NCI-H510A (cell line): ENCODE measurements around the gene HIRA.

Source experiments
- DNase-seq: peaks from one replicate; lab custom pipeline; 2025; lab: John Stamatoyannopoulos, UW

HIRA gene, protein sequence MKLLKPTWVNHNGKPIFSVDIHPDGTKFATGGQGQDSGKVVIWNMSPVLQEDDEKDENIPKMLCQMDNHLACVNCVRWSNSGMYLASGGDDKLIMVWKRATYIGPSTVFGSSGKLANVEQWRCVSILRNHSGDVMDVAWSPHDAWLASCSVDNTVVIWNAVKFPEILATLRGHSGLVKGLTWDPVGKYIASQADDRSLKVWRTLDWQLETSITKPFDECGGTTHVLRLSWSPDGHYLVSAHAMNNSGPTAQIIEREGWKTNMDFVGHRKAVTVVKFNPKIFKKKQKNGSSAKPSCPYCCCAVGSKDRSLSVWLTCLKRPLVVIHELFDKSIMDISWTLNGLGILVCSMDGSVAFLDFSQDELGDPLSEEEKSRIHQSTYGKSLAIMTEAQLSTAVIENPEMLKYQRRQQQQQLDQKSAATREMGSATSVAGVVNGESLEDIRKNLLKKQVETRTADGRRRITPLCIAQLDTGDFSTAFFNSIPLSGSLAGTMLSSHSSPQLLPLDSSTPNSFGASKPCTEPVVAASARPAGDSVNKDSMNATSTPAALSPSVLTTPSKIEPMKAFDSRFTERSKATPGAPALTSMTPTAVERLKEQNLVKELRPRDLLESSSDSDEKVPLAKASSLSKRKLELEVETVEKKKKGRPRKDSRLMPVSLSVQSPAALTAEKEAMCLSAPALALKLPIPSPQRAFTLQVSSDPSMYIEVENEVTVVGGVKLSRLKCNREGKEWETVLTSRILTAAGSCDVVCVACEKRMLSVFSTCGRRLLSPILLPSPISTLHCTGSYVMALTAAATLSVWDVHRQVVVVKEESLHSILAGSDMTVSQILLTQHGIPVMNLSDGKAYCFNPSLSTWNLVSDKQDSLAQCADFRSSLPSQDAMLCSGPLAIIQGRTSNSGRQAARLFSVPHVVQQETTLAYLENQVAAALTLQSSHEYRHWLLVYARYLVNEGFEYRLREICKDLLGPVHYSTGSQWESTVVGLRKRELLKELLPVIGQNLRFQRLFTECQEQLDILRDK

DNA sequence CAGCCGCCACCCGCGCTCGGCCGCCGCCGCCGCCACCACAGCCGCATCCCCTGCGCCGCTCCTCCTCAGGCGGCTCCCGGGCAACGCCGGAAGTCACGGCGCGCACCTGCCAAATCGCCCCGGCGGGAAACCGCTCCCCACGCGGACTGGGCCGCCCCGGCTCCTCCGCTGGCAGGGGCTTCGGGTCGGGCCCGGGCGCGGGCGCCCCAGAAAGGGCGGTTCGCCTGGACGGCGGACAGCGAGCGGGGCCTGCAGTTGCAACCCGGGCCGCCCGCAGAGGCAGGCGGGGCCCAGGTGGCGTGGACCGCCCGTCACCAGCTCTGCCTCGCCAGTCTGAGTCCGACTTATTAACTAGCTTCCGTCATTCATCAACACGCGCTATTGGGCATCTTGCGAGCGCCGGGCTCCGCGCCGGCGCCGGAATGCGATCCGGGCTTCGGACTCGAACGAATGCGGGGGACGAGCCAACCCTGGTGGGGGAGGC lies at the start of gene HIRA:
Gene HIRA, minus strand, starts transcription at position 85 of the 484 bp plus-strand sequence. CDS start 257 bp downstream, outside the sequence.
- no peak for DNase-seq

DNA sequence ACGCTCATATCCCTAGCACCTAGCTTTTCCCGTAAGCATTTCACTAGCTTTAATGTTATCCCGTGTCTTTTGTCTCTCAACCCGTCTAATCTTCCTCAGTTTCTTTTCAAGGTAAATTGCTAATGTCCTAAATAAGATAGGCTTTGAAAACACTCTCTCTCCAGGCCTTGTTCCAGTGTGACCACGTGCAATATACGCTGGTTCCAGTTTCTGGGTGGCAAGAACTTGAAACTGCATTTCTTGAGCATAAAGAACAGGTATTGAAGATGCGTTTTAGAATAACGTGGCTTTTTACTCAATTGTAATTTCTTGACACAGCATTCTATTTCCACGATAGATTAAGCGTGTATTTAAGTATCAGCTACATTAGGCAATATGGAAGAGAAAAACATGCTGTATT lies 49.3 kb upstream of the HIRA start:
- no peak for DNase-seq

DNA sequence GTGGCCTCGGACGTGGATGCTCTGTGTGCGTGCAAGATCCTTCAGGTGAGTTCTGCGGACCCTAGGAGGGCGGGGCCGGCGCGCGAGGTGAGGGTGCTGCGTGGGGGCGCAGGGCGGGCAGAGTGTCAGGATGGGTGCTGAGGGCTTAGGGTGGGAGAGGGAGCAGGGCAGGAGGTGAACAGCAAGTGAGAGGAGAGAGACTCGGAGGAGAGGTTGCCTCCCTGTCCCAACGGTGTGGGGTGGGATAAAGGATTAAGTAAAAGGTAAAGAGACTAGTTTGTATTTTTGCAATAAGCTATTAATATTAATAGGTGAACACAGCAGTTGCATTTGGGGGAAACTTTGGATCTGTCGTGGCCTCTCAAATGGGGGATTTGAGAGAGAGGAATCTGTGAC lies 48.6 kb upstream of the HIRA start:
- DNase-seq = no peak

DNA sequence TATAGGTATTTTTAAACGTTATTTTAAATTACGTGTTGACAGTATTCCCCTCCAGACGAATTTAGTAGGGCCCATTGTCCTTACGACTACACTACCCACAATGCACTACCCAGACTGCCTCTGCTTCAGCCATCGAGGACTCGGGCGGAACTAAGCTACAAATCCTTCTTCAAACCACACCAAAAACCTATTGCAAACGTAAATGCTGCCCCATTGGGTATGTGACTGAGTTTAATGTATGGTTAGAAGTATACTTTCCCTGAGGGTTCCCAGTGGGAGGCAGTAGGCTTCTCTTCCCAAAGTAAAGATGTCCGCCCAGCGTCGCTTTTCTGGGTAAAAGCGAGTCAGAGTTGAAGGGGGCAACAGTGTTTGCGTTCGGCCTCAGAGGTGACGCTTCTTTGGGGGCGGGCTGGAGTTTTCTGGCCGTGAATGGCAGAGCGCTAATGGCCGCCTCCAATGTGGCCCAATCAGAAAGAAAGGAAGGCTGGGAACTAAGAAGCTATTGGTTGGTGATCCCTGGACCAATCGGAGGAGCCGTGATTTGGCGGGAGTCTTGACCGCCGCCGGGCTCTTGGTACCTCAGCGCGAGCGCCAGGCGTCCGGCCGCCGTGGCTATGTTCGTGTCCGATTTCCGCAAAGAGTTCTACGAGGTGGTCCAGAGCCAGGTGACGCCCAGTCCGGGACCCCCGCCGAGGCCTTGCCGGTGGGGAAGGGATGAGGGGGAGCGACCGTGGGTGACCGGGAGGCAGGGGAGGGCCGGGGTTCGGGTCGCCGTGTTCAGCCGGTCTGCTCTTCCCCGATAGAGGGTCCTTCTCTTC lies 48.0 kb upstream of the HIRA start, which contains the start of gene CDC45:
Gene CDC45, plus strand, starts transcription at position 566 of the 818 bp plus-strand sequence. Its CDS starts 49 bp downstream, at position 615.
- peak; percentile 88 for DNase-seq

DNA sequence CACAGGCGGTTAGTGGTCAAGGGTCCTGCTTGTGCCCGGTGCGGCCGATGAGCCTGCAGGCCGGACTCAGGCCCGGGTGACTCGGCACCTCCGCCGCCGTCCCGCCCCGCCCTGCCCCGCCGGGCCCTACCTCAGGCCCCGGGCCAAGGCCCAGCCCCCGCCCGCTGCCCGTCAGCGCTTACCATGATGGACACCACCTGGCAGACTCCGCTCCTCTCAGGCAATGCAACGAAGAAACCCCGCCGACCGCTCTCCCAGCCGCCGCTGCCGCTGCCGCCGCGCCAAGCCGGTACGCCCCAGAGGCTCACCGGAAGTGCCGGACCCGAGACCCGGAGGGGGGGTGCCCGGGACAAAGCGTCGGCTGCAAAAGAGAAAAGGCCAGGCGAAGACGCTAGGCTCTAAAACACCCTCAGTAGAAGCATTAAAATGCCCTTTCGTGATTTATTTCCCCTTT lies 47.4 kb upstream of the HIRA start, which contains the start of gene UFD1:
Gene UFD1, minus strand, starts transcription at position 293 of the 454 bp plus-strand sequence. Its CDS starts 108 bp downstream, at position 185.
- DNase-seq = peak; percentile 47

DNA sequence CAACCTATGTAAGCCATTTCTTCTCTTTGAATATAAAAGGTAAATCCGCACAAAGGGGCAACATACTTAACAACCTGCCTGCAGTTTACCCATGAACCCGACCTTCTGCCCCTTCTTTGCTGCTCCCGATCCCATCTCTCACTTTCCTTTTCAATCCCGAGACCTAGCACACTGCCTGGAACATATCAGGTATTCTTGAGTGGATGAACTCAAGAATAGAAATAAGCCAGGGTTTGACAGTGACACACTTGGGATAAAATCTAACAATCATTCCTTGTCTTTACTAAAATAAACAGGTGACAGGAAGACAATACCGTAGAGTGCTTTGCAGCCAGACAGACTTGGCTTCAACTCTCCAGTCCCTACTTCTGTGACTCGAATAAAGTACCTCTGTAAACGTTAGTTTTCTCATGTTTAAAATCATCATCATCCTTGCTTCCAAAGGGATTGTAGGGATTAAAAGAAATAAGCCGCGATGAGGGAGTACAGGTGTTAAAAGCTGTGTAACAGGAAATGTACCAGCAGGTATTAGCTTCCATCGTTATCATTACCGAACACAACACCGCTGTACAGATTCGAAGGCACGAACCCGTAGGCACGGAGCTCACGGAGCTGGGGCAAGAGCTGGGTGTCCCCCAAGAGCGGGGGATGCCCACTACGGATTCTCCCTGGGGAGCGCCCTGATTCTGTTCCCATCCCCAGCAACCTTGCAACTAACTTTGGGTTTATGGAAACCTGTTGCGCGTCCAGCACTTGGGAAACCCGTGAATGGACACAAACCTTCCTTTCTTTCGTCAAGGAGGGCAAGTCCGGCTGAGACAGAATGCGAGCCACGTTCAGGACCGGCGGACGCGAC lies 46.7 kb upstream of the HIRA start:
- no peak for DNase-seq

DNA sequence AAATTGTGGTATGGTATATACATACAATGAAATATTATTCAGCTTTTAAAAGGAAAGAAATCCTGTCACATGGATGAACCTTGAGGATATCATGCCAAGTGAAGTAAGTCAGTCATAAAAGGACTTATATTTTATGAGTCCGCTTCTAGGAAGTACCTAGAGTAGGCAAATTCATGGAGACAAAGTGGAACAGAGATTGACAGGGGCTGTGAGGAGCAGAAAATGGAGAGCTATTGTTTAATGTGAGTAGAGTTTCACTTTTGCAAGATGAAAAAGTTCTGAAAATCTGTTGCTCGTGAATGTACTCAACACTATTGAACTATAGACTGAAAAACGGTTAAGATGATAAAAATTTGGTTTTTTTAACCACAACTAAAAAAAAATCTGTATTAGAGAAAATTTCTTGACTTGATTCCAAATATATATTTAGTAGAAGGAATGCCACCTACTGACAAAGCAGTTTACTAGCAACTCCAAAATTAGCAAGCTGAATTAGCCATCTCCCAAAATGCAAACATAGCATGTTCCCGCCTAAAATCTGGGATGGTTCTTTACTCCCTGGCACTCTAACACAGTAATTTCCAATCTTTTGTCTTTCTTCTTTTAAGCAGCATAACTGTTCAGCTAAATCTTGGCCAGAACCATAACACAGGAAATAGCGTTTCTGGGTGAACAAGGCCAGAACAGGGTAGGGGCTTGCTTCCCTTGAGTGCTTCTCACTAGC lies 46.0 kb upstream of the HIRA start:
- no peak for DNase-seq

DNA sequence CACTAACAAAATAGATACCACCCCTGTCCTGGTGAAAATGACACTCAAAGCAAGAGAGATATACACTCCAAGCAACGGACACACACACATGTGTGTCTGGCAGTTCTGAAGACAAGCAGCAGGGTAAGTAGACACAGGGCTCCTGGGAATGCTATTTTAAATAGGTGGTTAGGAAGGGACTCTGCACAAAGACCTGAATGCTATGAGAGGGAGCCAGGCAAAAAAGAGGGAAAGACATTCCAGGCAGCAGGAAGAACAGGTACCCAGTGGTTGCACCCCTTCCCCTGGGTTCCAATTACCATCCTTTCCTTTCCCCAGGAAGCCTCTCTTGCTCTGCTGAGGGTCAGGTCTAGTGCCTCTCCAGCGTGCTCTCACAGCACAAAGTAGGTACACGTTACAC lies 44.5 kb upstream of the HIRA start:
- no peak for DNase-seq

DNA sequence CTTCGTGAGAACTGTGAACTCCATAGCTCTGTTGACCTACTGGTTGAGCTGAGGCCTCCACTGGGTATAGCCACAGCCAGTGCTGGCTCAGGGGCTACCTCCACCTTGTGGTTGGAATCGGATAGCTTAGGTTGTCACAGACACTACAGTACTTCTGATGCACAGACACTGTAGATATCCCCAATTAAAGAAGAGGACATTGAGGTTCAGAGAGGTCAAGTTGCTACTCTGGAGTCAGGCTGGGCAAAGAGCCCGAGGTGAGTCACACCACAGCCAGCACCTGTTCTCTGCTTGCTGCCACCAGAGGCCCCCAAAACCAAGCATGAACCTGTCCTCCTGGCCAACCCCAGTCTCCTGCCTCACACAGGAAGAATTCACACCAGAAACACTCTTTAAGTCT lies 42.0 kb upstream of the HIRA start:
- no peak for DNase-seq

DNA sequence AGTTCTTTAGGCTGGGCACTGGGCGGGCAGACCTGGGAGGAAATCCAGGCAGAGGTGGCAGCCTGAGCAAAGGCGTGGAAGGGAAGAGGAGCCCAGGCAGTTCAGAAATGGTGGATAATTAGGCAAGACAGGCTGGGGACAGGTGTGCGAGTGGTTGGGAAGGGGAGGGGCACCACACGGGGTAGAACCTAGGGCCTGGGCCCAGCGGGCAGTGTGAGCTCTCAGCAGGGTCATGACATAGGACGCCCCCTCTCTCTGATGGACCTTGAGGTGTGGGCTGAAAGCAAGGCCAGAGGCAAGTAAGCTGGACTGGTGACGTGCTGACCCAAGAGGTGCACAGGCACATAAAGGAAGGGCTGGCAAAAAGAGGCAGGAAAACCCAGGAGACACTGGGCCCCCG lies 40.7 kb upstream of the HIRA start:
- no peak for DNase-seq

DNA sequence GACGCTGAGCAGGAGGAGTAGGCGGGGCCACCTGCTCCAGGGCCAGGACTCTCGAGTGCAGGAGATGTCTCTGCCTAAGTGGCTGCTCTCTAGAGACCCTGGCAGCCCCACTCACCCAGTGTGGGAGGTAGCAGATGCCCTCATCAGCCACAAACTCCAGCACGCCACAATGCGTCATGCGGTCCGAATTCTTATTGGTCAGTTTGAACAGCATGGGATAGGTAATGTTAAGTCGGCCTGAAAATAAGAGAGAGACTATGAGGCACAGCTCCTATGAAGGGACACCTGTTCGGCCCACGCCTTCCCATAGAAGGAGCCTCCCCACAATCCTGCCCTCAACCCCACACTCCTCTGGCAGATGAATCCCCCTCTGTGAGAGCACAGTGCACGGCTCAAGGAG lies 40.0 kb upstream of the HIRA start:
- no peak for DNase-seq

DNA sequence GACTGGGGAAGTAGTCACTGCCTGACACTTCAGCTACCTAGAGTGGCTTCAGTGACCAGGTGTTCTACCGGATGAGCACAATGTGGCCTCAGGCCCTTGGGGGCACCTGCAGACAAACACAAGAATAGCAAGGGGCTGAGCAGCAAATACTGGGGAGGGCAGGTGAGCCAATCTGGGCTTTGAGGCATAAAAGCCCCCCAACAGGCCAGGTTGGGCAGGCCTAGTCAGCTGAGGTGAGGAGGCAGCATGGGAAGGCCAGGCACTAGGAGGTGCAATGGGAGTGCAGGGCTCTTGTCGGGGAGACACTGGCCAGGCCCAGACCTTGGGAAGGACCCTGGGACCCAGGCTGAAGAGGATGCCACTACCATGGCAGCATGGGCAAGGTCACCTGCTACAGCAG lies 38.5 kb upstream of the HIRA start:
- DNase-seq = no peak

DNA sequence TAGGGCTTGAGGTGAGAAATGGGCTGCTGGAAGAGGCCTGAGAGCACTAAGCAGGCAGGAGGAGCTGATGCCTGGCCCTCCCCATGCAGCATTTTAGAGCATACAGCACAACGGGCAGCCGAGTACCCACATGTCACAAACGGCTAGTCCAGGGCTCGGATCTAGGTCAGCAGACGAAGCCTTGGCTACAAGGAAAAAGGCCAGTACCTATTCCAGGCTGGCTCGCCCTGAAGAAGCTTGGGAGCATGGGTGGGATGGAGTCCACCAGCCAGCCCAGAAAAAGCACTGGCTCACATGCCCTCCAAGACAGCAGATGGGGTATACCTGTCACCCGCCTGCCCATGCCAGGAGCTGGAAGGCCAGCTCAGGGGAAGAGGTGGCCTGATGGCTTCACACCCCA lies 37.9 kb upstream of the HIRA start:
- DNase-seq = no peak

DNA sequence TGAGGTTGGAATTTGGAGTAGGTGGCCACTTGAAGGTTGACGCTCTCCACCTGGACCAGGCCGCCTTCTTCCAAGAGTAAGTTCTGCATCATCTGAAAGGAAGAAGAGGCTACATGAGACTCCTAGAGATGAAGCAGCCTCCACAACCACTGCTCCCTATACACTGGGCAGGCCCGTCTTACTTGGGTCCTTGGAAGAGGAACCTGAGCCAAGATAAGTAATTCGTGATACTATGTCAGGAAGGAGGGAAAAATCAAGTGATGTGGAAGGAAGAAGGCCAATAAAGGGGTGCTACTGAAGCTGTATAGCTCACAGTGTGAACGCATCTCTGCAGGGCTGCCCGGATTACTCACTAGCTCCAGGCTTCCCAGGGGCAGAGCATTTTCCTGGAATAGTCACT lies 36.4 kb upstream of the HIRA start:
- DNase-seq = no peak

DNA sequence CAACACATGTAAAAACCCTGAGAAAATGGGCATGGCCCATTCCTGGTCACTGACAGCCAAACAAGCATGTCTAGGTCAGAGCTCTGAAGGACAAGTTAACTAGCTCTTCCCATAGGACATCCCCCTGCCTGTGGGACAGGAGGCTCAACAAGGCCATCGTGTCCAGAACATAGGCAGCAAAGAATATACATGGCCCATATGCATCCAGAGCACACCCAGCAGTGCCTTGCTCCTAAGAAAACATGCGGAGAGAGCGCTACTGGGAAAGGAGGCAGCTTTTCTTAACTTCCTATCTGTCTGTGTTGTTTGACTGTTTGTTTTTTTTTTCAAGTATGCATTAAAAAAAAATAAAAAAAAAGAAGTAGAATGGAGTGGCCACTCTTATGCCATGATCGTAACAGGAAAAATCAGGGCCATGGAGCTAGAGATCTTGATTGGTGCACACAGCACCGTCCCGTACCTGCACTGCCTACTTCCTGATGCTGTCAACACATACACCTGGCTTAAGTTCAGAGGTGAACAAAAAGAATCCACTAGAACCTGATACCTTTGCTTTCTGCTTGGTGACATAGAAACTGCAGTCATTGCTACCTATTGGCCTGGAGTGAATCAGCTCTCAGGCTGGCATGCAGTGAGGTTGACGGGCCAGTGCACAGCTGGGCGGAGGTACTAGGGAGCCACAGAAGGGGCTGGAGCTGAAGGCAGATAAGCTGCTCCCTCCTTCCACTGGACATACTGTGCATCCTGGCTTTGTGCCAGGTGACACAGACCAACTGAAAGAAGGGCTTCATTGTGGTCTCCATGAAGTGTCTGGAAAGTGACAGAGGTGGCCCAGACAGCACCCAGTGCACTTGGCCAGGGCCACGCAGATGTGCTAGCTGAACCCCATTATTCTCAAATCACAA lies 35.6 kb upstream of the HIRA start:
- no peak for DNase-seq

DNA sequence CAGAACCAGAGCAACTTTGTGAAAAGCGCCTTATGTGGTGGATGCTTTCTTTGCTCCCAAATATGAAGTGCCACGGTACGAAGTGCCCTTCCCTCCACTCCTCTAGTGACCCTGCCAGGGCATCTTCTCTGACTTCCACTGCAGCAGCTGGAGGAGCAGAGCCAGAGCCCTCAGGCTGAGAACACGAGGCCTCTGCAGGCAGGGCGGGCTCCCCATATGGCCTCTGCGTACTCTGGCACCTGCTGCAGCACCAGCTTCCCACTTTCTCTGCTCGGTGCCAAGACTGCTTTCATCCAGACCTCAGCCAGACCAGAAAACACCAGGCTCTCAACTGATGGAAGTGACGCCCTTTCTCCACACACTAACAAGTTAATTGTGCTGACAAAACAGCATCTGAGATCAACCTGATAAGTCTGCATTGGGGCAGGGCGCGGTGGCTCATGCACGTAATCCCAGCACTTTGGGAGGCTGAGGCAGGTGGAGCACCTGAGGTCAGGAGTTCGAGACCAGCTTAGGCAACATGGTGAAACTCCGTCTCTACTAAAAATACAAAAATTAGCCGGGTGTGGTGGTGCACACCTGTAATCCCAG lies 34.7 kb upstream of the HIRA start:
- DNase-seq = no peak

DNA sequence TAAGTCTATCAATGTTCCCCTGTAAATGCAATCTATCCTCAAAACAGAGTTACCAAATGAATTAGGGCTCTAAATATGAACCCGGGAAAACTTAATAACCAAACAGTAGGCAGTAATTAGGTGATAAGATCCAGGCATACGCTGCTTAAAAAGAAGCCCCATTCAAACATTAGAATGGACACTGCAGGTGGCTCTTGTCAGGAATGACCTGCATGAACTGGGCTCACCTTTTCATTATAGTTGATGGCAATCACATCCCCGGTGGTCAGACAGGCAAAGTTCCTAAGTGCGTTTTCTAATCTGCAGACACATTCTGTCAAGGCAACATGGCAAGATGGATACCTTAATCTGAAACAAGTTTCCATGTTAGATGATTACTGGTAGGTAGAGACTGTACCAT lies 33.4 kb upstream of the HIRA start:
- no peak for DNase-seq

DNA sequence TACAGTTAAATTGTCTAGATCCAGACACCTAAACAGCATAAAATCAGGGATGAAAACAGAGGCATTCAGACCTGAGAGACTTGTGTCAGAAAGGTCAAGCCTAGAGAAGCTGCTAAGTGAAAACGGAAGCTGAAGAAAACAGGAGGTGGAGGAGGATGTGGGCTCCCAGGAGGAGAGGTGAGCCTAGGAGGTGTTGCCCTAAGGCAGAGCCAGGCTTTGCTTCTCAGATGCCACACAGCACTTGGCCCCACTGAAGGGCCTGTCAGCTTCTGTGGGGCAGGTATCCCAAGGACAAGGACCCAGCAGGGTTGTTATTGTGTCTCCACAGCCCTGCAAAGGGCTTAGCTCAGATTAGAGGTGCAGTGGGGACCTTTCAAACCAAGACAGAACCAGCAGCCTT lies 33.0 kb upstream of the HIRA start:
- DNase-seq = no peak
